Effector CD4-positive, alpha-beta T cell (primary cell): ENCODE data around the gene RALGAPB.
"Not testable (repeated sequence)": the region's sequence is repeated elsewhere in the genome, so short reads cannot be mapped to it uniquely, and the experiment has no call there.

Experiments used
- DNase-seq: peaks from one replicate; pipeline ENCODE4 v3.0.0-alpha.2; 2020

The RALGAPB gene

GRCh38 chr20:38447931-38448675, 24.5 kb upstream of the RALGAPB start:
- no peak for DNase-seq

GRCh38 chr20:38449046-38449445, 23.6 kb upstream of the RALGAPB start:
- DNase-seq, result no peak

- no peak for DNase-seq
Observed at GRCh38 chr20:38450412-38450975, 22.1 kb upstream of the RALGAPB start.

- DNase-seq, result no peak
Observed at GRCh38 chr20:38452880-38453624, 19.6 kb upstream of the RALGAPB start.

GRCh38 chr20:38453941-38454340, 18.7 kb upstream of the RALGAPB start:
- DNase-seq, result no peak

GRCh38 chr20:38454556-38455473, 17.8 kb upstream of the RALGAPB start:
- DNase-seq, result no peak

GRCh38 chr20:38458314-38458713, 14.3 kb upstream of the RALGAPB start:
- no peak for DNase-seq

GRCh38 chr20:38460040-38460623, 12.5 kb upstream of the RALGAPB start:
- DNase-seq, result no peak

GRCh38 chr20:38460631-38461030, 12.0 kb upstream of the RALGAPB start:
- not testable (repeated sequence) for DNase-seq

- not testable (repeated sequence) for DNase-seq
Observed at GRCh38 chr20:38461167-38461566, 11.5 kb upstream of the RALGAPB start.

- not testable (repeated sequence) for DNase-seq
Observed at GRCh38 chr20:38461569-38461968, 11.1 kb upstream of the RALGAPB start.

GRCh38 chr20:38466171-38466570, 6.5 kb upstream of the RALGAPB start:
- DNase-seq, result no peak

GRCh38 chr20:38466983-38467382, 5.7 kb upstream of the RALGAPB start:
- DNase-seq, result no peak

- no peak for DNase-seq
Observed at GRCh38 chr20:38471245-38471644, 1.4 kb upstream of the RALGAPB start.

GRCh38 chr20:38471987-38472512, 593 bp upstream of the RALGAPB start:
- DNase-seq, result no peak

- no peak for DNase-seq
Observed at GRCh38 chr20:38473367-38473795, 738 bp downstream of the RALGAPB start.

- DNase-seq, result no peak
Observed at GRCh38 chr20:38477747-38478146, 5.1 kb downstream of the RALGAPB start.

- no peak for DNase-seq
Observed at GRCh38 chr20:38479596-38479995, 7.0 kb downstream of the RALGAPB start.

GRCh38 chr20:38485041-38485440, 12.4 kb downstream of the RALGAPB start:
- DNase-seq, result no peak

GRCh38 chr20:38489181-38489580, 16.5 kb downstream of the RALGAPB start:
- DNase-seq, result no peak

- no peak for DNase-seq
Observed at GRCh38 chr20:38497246-38497935, 24.7 kb downstream of the RALGAPB start.
